Measurements from ENCODE around the gene DLX2.
"Not testable (repeated sequence)": the region's sequence is repeated elsewhere in the genome, so short reads cannot be mapped to it uniquely, and the experiment has no call there.

The DLX2 gene

GRCh38 chr2:172102391-172103359 is at the start of gene DLX2:
Gene DLX2, minus strand, starts transcription at chr2:172102900. Its CDS starts 362 bp downstream, at chr2:172102538.
- DNase-seq: no peak

- DNase-seq: no peak
These were observed 45.4 kb upstream of the DLX2 start for GRCh38 chr2:172147944-172148650.

GRCh38 chr2:172143817-172144216 is 41.1 kb upstream of the DLX2 start:
- no peak for DNase-seq

GRCh38 chr2:172138727-172139126 is 36.0 kb upstream of the DLX2 start:
- not testable (repeated sequence) for DNase-seq

GRCh38 chr2:172137943-172138342 is 35.2 kb upstream of the DLX2 start:
- DNase-seq: no peak

GRCh38 chr2:172137109-172137508 is 34.4 kb upstream of the DLX2 start:
- no peak for DNase-seq

- DNase-seq: no peak
These were observed 32.7 kb upstream of the DLX2 start for GRCh38 chr2:172135446-172135845.

GRCh38 chr2:172134270-172134669 is 31.6 kb upstream of the DLX2 start:
- no peak for DNase-seq

GRCh38 chr2:172131713-172132555 is 29.2 kb upstream of the DLX2 start:
- no peak for DNase-seq

- no peak for DNase-seq
These were observed 26.7 kb upstream of the DLX2 start for GRCh38 chr2:172129404-172129803.

- DNase-seq: no peak
These were observed 25.8 kb upstream of the DLX2 start for GRCh38 chr2:172128484-172128883.

- no peak for DNase-seq
These were observed 17.4 kb upstream of the DLX2 start for GRCh38 chr2:172120118-172120517.

- no peak for DNase-seq
These were observed 16.4 kb upstream of the DLX2 start for GRCh38 chr2:172119089-172119488.

GRCh38 chr2:172116107-172116506 is 13.4 kb upstream of the DLX2 start:
- no peak for DNase-seq

- no peak for DNase-seq
These were observed 11.9 kb upstream of the DLX2 start for GRCh38 chr2:172114579-172114978.

GRCh38 chr2:172114176-172114575 is 11.5 kb upstream of the DLX2 start:
- DNase-seq: not testable (repeated sequence)

- DNase-seq: no peak
These were observed 10.9 kb upstream of the DLX2 start for GRCh38 chr2:172113617-172114016.

- no peak for DNase-seq
These were observed 7.5 kb upstream of the DLX2 start for GRCh38 chr2:172109988-172110811.

- no peak for DNase-seq
These were observed 6.7 kb upstream of the DLX2 start for GRCh38 chr2:172109256-172109987.

GRCh38 chr2:172108587-172108930 is 5.9 kb upstream of the DLX2 start:
- no peak for DNase-seq

Measured in activated effector memory CD4-positive, alpha-beta T cell treated with Interleukin-2 at 50 U/mL for 16 hours (primary cell).